ENCODE measurements around the gene ASPDH. TPM values are rescaled to one million over a fixed set of nuclear protein-coding genes. Genes with fewer than 3 reads are reported as not detected.

The ASPDH gene
- total and polyA plus RNA-seq, 2 donors (not counting 3 experiments of a cell fraction or from before 2014, with no cell fraction given): not detected

GRCh38 chr19:50554212-50554611, 40.5 kb upstream of the ASPDH start:
- CTCF ChIA-PET: interaction anchor here (7.3 kb wide), 1 partner anchor 14 kb away, joined by 136 read pairs; no protein-coding TSS in a partner anchor
- no peak for FAIRE-seq

More at GRCh38 chr19:50554212-50554611, 40.5 kb upstream of the ASPDH start:
- intact Hi-C loops (cut with micrococcal nuclease) (no loop called here), dilution Hi-C loops (cut with MboI; ENCODE audit: extremely low pct_ligation_motif_present, low sequenced_read_pairs) (no loop called here)
- Histone ChIP-seq H4K20me1 (replicated peaks; ENCODE audit: control insufficient read depth, extremely low read depth, insufficient read depth, low read length) (no peaks in the 10 kb centered on the region), H3K4me1 (ENCODE audit: control insufficient read depth, extremely low read depth, insufficient read depth, low read length) (peaks cover 3% of the 10 kb centered on the region), H3K27me3 (ENCODE audit: control insufficient read depth in 2 of 2, insufficient read depth in 2 of 2, low read length in 2 of 2) (peaks cover 4 to 8% of the 10 kb centered on the region in 2 experiments), H3K36me3 (ENCODE audit: control insufficient read depth in 2 of 2, extremely low read depth in 1 of 2, insufficient read depth in 2 of 2, low read length in 2 of 2) (no peaks in the 10 kb centered on the region), H3K9ac (replicated peaks; ENCODE audit: extremely low read depth, insufficient read depth, low read length) (no peak overlapping the region), H3K4me3 (replicated peaks in 1 of 3; ENCODE audit: insufficient read depth in 1 of 3, low read depth in 1 of 3, low read length in 3 of 3) (no peak overlapping the region), H3K9me3 (replicated peaks; ENCODE audit: control insufficient read depth, insufficient read depth, low read length) (no peaks in the 10 kb centered on the region), H3K4me2 (ENCODE audit: insufficient read depth, low read length) (no peak overlapping the region), H3K79me2 (ENCODE audit: control insufficient read depth, insufficient read depth, low read length) (no peaks in the 10 kb centered on the region), H3K9me1 (replicated peaks; ENCODE audit: control insufficient read depth, extremely low read depth, insufficient read depth, low read length) (no peaks in the 10 kb centered on the region), H3K27ac (ENCODE audit: insufficient read depth, low read depth, low read length) (no peak overlapping the region), H2AFZ (ENCODE audit: low read depth, low read length) (no peak overlapping the region)
- no peak for DNase-seq (ENCODE audit: low read depth, low spot score)
- POLR2A ChIA-PET: no interaction called here
- TF ChIP-seq FOS (IDR thresholded peaks at IDR 0.05; ENCODE audit: borderline replicate concordance, insufficient read depth, low read length) (no peak), POLR2AphosphoS5 (IDR thresholded peaks at IDR 0.05; ENCODE audit: insufficient read depth, low read depth, low read length) (no peak), CTCF (IDR thresholded peaks at IDR 0.05; ENCODE audit: extremely low read depth in 1 of 2, insufficient read depth in 1 of 2, low read depth in 1 of 2, low read length in 2 of 2) (no peak), EZH2 (IDR thresholded peaks at IDR 0.05; ENCODE audit: borderline replicate concordance, low read depth, low read length, severe bottlenecking) (no peak), GATA2 (IDR thresholded peaks at IDR 0.05; ENCODE audit: insufficient read depth, insufficient read length, low read depth, low read length) (no peak), JUN (IDR thresholded peaks at IDR 0.05; ENCODE audit: borderline replicate concordance, insufficient read depth, insufficient read length, low read depth) (no peak), POLR2A (IDR thresholded peaks at IDR 0.05; ENCODE audit: low read depth, low read length) (no peak), MYC (IDR thresholded peaks at IDR 0.05; ENCODE audit: low read depth, low read length) (no peak)
- TF ChIP-seq, protein P1, sequence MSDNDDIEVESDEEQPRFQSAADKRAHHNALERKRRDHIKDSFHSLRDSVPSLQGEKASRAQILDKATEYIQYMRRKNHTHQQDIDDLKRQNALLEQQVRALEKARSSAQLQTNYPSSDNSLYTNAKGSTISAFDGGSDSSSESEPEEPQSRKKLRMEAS (IDR thresholded peaks at IDR 0.05; ENCODE audit: insufficient read depth, insufficient read length): no peak
- BruUV-seq (replicated peaks): no TSS peak

All from endothelial cell of umbilical vein (primary cell).